Measurements from ENCODE around the gene UNC50.

DNA sequence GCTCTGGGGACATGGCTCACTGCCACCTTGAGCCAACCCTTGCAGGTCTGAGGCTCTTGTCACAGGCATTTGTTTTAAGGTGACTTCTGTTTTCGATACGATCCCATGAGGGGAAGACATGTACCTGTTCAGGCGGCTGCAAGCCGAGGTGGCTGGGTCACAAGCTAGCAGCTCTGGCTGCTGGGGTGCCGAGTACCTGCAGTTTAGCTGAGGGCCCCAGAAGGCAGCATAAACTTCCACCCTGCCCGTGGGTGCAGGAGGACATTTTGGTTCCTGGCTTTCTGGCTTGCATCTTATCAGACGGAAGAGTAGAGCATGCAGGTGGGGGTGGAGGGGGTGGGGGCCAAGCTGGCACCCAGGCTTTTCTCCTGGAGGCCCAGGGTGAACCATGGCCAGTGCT lies 28.5 kb upstream of the UNC50 start:
- TF ChIP-seq, protein P1, sequence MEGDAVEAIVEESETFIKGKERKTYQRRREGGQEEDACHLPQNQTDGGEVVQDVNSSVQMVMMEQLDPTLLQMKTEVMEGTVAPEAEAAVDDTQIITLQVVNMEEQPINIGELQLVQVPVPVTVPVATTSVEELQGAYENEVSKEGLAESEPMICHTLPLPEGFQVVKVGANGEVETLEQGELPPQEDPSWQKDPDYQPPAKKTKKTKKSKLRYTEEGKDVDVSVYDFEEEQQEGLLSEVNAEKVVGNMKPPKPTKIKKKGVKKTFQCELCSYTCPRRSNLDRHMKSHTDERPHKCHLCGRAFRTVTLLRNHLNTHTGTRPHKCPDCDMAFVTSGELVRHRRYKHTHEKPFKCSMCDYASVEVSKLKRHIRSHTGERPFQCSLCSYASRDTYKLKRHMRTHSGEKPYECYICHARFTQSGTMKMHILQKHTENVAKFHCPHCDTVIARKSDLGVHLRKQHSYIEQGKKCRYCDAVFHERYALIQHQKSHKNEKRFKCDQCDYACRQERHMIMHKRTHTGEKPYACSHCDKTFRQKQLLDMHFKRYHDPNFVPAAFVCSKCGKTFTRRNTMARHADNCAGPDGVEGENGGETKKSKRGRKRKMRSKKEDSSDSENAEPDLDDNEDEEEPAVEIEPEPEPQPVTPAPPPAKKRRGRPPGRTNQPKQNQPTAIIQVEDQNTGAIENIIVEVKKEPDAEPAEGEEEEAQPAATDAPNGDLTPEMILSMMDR (IDR thresholded peaks at IDR 0.05), result no peak
- no peak for TF ChIP-seq POLR2A (IDR thresholded peaks at IDR 0.05)
